Raji (cell line): ENCODE measurements around the gene PCP4.

ENCODE experiments used
- POLR2A ChIP-seq: IDR thresholded peaks from 2 replicates; pipeline ENCODE4 v1.6.1; 2011; ENCODE audit warnings: low read depth, low read length, control low read depth; ENCODE audit not compliant: insufficient read depth

PCP4 gene

DNA sequence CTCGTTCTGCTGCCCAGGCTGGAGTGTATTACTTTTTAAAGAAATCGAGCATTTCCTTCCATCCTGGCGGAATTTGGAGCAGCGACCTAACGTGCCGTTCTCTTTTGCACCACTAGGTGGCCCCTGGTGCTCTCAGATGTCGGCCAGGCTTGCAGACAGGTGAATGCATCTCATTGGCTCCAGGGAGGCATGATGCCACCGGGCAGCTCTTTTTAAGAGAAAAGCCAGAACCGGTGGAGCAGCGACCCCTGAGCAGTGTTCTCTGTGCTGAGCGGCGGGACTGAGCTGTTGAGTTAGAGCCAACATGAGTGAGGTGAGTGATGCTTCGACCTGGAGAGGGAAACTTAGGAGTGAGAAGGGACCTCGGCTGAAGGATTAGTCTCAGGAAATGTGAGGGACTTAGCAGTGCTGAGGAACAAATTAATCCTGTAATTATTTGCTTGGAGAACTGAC lies at the start of gene PCP4:
Gene PCP4 (plus strand): TSS at position 241 of the 453 bp plus-strand sequence. CDS start 64 bp downstream, at position 305.
- no peak for TF ChIP-seq POLR2A

DNA sequence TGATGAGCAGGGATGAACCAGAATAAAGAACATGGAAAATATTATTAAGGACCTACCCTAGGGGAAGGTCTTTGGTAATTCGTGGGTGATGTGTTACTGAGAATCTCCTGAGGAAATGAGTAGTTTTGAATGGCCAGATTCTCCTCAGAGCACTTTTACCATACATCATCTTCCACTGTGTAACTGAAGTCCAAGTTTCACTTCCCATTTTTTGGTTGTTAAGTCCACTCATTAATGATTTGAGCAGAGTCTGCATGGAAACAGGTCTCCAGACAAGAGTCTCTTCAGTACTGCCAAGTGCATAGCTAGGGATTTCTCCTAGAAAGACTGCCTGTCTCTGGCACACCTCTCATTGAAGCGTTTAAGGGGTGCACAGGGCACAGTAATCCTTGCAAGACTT lies 48.7 kb upstream of the PCP4 start:
- TF ChIP-seq POLR2A = no peak

DNA sequence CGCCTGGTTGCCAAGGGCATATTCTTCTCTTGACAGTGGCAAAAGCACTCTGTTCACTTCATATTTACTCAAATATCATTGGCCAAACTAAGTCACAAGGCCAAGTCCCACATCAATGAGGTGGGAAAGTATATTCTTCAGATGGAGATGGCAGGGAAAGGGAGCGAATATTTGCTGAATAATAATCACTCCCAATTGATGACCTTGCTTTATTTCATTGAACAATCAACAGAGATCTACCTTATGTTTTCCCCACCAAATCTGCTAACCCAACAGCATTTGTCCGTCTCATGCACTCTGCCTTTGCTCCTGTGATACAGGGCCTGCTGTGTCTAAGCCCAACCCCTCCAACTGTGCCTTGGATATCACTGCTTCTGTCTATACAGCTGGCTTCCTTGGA lies 45.2 kb upstream of the PCP4 start:
- TF ChIP-seq POLR2A = no peak

DNA sequence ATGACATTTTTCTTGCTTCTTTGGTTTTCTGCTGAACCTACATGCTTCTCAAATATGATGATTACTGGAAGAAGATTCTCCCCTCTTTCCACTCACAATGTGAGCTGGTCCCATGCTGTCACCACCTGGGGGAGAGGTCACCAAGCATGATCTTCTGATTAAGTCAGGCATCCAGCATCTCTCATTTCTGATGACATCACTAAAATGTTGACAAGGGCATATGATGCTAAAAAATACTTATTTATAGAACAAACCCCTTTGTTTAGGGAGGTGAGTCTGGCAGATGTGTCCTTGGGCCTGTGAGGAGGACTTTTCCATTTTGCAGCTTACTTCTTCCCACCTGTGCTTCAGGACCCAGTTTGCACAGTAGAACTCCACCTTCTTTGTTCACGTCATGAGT lies 42.0 kb upstream of the PCP4 start:
- no peak for TF ChIP-seq POLR2A

DNA sequence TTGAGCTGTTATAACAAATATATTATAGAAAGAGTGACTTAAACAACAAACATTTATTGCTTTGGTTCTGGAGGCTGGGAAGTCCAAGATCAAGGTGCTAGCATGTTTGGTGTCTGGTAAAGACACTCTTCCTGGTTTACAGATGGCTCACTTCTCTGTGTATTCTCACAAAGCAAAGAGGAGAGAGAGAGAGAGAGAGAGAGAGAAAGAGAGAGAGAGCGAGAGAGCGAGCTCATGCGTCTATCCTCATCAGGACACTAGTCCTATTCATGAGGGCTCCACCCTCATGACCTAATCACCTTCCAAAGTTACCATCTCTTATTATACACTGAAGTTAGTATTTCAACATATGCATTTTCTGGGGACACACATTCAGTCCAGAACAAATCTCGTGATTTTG lies 32.7 kb upstream of the PCP4 start:
- TF ChIP-seq POLR2A = no peak

DNA sequence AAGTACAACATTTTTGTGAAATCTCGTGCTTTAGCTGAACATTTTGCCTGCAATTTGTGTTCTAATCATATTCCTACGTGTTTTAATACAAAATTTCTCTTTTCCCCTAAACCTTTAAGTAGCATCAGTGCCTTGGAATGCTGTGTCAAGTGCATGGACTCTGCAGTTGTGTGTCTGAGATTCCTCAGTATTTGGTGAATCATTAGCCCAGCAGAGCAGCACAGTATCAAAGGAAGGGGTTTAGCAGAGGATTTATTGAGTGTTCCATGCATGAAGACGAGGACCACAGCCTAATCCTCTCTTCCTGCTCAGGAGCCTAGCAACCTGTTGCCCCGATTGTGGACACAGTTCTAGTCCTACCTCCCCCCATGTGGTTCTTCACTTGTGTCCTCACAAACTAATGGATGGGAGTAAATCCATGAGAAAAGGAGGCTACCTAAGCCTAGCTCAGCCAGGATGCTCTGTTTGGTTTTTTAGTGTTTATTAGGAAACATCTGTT lies 29.3 kb upstream of the PCP4 start:
- TF ChIP-seq POLR2A = no peak

DNA sequence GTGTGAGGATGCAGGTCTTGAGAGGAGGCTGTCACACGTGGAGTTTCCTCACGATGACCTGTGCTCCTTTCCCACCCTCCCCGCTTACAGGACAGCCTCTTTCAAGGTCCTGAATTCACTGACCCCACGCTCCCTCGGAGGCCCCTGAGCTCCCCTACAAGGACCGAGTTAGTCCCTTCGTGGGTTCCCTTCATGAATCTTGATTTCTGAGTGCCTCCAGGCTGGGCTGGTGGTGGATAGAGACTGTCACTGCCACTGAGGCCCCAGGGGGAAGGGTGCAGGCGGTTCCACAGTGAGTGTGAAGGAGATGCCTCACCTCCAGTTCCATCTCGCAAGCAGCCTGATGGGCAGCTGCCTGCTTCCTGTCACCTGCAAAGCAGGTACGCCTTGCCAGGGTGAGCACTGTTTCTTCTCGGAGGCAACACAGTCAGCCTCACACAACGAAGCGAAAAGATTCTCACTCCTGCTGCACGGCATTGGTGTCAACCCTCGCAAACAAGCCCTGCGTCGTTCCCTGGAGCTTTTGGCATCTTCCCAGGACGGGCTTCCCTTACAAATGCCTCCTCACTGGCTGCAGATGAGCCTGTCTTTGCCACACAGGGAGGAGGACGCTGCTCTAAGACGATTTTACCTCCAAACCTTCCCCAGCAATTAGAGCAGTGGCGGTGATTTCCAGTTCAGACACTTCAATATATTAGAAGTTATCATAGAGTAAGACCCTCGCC lies 26.7 kb upstream of the PCP4 start:
- no peak for TF ChIP-seq POLR2A

DNA sequence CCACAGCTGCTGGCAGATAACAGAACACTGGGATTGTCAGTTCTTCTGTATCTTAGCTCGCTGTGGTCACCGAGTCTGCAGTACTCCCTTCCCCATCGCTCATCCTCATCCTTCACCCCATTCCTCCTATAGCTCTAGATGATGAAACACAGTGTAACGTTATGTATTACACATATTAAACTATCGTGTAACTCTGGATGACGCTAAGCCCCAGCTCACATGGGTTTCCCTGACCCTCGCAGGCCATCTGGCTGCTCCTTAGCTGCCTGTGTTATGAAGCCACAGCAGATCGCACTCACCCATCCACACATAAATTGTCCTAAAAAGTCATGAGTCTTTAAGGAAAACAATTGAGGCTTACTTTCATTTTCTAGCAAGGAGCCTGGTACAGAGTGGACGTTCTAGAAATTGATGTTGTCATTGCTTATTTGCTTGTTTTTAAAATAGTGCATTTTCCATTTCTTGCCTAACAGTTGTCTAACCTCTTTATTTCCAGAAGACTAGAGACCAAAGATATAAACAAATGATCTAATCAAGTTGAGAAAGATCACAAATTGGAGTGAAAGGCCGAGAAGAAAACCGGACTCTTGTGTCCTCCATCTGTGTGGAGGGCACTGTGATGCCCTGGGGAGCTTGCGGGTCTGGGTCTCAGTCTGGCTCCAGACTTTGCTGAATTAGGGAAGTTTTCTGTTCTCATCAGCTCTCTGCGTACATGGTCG lies 24.3 kb upstream of the PCP4 start:
- TF ChIP-seq POLR2A = no peak

DNA sequence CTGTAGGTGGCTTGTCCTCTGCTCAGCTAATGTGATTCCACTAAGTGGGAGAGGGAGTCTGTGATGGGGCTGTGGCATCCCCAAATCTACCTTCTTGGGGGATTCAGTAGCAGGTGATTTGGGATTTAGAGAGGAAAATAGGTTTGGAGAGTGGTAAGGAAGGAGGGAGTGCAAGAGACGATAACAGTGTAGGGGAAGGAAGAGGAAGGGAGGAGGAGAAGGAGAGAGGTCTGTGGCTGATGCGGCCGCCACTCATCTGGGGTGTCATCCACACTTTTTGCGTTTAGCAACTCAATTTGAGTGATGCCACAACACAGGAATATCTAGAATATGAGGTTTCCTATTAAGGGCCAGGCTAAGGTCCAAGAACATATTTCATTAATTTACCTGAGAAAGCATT lies 23.8 kb upstream of the PCP4 start:
- no peak for TF ChIP-seq POLR2A

DNA sequence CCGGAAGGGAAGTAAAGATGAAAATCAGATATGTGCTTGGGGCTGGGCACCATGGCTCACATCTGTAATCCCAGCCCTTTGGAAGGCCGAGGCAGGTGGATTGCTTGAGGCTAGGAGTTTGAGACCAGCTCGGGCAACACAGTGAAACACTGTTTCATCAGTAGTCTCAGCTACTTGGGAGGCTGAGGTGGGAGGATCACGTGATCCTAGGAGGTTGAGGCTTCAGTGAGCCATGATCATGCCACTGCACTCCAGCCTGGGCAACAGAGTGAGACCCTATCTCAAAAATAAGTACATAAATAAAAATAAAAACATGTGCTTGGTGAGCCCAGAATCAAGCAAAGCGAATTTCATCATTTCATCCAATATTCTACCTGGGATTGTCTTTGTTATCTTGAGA lies 23.3 kb upstream of the PCP4 start:
- TF ChIP-seq POLR2A = no peak

DNA sequence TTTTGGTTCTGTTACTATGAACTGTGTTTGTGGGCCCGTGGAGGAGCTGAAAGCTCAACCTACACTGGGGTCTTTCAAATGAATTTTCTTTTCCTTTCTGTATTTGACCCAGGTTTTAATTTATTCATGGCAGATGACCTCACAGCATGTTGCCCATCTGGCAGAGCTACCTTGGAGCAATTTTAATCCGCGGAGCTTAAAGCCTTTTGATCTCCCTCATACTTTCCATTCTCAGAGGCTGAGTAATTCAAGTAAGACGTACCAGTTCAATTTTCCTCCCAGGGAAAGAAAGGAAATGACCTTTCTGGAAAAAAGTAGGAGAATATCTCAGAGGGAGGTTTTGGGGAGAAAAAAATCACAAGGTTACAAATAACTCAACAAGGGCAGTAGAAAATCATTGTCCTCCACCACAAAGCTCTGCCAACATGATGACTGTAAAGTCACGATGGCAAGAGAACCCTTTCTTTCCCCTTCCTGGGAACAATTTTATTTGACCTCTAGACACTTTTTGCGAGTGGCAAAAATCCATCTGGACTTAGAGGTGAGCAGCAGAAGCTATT lies 21.6 kb upstream of the PCP4 start:
- no peak for TF ChIP-seq POLR2A

DNA sequence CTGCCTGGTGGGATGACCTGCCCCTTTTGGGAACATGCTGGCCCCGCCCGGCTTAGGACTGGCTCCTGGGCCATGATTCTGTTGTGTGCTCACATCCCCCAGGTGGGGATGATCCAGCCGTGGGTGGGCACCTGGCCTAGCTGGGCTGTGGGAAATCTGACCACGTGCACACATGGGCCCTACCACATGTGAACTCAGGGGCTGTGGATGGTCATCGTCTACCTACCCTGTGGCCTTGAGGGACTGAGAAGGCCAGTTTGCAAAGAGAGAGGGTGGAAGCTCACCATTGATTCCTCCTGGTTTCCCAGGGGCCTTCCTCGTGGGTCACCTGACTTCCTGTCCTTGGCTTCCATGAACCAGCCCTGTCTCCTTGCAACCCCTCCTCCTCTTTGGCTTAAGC lies 19.4 kb upstream of the PCP4 start:
- TF ChIP-seq POLR2A = no peak

DNA sequence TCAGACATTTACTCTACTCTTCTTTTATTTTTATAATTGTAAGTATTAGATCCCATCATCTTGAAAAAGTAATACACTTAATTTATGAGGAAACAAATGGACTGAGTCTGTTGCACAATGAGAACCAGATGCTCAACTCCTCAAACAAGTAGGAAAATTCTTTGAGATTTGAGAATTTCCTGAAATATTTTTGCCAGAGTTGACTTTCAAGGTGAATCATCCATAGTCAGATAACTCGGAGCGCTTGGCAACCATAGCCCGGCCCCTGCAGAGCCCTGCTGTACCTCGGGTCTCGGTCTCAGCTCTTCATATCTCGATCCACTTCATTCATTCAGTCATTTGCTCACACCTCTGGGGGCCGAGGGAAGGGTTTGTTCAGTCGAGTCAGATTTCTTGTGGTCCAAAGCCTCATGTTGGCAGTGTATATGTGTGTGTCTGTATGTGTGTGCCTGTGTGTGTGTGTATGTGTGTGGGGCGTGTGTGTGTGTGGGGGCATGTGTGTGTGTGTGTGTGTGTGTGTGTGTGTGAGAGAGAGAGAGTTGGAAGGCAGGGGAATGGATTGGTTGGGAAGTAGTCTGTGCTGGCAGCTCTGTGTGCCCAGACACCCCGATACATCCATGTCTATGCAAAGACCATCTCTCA lies 18.1 kb upstream of the PCP4 start:
- TF ChIP-seq POLR2A = no peak

DNA sequence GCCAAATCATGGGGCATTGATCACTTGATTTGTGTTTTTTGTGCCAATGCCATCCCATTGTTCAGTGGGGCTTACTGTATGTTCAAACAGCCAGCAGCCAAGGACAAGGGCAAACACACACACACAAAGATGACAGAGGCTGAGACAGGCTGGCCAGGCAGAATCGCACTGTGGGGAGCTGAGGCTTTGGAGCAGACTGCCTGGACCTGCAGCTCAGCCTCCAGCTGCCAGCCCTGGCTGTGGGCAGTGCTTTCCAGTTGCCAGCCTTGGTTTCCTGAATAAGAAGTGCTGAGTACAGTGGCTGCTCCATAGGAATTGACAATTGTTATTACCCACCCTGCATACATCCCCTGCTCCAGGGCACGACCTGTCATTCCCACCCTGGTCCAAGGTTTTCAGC lies 16.9 kb upstream of the PCP4 start:
- TF ChIP-seq POLR2A = no peak

DNA sequence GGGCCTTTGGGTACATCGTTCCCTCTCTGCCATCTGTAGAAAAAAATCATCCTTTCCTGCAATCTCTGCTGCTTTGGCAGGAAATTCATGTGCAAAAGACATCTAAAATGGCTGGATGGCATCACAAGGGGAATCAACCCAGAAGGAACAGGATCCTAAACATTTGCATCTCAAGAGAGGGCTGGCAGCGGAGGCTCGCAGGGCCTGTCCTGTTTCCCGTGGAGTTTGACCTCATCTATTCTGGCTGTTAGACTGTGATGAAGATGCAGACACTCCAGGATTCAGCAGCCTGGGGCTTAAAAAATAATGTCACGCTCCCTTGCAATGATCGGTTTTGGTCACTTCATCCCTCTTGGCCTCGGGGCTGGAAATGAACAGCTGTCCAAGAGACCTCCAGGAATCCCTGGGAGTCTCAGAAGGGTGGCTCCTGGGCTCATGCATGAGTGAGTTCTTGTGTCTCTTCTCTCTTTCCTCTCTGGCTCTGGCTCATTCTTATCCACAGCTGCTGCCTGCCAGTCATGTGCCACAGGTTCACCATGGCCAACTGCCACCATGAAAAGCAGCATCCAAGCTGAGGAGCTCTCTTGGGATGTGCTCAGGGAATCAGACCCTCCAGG lies 16.1 kb upstream of the PCP4 start:
- no peak for TF ChIP-seq POLR2A
